ENCODE data around the gene NFIA.

- no peak for TF ChIP-seq CTCF (conservative IDR thresholded peaks at IDR 0.05; ENCODE audit: low read depth, low read length)
- no peak for TF ChIP-seq EZH2 (IDR thresholded peaks at IDR 0.05; ENCODE audit: borderline replicate concordance, low read depth, low read length, poor library complexity, severe bottlenecking)
Observed at GRCh38 chr1:61315011-61315410, 232.7 kb downstream of the NFIA start.
